NCI-H1436 (cell line): ENCODE measurements around the gene ADAMTS20.
"Not testable (repeated sequence)": the region's sequence is repeated elsewhere in the genome, so short reads cannot be mapped to it uniquely, and the experiment has no call there.

Source experiments
- DNase-seq: peaks from one replicate; lab custom pipeline; 2025; lab: John Stamatoyannopoulos, UW

The ADAMTS20 gene

GRCh38 chr12:43361031-43361710 lies 190.8 kb downstream of the ADAMTS20 start:
- no peak for DNase-seq

GRCh38 chr12:43360001-43360400 lies 192.0 kb downstream of the ADAMTS20 start:
- DNase-seq, result not testable (repeated sequence)

DNA sequence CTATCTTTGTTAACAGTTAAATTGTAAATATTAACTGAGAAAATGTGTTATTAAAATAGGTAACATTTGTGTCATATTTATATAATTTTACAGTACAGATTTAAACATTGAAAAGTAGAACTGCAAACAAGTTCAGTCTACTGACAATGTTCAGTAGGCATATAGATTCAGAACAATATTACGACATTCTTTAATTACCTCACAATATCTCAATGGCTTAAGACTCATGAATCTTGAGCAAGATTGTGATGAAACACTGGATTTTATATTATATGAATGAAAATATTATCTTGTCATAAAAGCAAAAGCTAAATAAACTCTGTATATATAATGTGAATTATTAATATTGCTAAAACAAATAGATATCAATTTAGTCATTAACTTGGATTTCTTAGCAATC lies 194.9 kb downstream of the ADAMTS20 start:
- no peak for DNase-seq

GRCh38 chr12:43352001-43352400 lies 200.0 kb downstream of the ADAMTS20 start:
- DNase-seq, result no peak

GRCh38 chr12:43349863-43350262 lies 202.1 kb downstream of the ADAMTS20 start:
- no peak for DNase-seq

DNA sequence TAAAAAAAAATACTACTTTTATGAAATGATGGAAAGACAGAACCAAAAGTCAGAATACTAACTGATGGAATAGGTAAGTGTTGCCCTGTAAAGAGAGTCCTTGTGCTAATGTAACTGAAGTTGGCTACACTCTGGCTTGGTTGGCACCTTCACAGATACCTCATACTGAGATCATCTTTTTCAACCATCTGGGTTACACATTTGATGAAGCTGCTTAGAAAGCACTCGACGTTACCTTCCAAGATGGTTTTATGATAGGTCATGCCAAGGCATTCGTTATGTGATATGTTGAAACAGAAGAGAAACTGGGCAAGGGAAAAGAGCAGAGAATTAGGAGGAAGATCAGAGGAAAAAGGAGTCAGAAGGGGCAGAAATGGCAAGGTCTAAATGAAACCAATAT lies 203.8 kb downstream of the ADAMTS20 start:
- no peak for DNase-seq

GRCh38 chr12:43347026-43347425 lies 205.0 kb downstream of the ADAMTS20 start:
- DNase-seq, result no peak

- no peak for DNase-seq
Measured at GRCh38 chr12:43345023-43345422, 207.0 kb downstream of the ADAMTS20 start.

GRCh38 chr12:43341785-43342313 lies 210.2 kb downstream of the ADAMTS20 start:
- DNase-seq, result not testable (repeated sequence)

DNA sequence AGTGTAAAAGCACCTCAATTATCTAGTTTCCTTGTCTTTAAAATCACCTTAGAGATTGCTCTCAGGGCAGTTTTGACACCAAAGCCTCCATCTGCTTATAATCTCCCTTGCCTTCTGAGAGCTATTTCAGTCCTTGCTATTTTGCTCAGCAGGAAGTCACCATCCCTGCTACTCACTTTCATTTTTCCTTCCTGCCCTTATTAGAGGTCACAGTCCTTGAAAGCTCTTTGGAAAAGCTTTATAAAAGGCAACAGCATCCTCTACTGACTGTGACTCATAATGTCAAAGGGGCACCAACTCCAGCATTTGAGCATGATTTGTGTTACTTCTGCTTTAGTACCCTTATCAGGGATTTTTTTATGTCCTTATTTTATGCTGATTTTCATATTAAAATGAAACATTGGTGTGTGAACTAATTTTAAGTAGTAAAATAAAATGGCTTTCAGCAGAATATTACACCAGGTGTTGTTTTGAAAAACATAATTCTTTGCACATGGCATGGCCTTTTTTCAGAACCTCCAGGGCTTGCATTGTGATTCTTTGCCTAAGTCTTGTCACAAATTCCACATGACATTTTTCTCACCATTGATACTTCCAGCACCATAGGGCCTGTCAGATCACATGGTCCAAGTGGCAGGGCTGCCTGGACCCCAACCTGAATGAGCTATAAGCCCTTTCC lies 213.0 kb downstream of the ADAMTS20 start:
- no peak for DNase-seq

DNA sequence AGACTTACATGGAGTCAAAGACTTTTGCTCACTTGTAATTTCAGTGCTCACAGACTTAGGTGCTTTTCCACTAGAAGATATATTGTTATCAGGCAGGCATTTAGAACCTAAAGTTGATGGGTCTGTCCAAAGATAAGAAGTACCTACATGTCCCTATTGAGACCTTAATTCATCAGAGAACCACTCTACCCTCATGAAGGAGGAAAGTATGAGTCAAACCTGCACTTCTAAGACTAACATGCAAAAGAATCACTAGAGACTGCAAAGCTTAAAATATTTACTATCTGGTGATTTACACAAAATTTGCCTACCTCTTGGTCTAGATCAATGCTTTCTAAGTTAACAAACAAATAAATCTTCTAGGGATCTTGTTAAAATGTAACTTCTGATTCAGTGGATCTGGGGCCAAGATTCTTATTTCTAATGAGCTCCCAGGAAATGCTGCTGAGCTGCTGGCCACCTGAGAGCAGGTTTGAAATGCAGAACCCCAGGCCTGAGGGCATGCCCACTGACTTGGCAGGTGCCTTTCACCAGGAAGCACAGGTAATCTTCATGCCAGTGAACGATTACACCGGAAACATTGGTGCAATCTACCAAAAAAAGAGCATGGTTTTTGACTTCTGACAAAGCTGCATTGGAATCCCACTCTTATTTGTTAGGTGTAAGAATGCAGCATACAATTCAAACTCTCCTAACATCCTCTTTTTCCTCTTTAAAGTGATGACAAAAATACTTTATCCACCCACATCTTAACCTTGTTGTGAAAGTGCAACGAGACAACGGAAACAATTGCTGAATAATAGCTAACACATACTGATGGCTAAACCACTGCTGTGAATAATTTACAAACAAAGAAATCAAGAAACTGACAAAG lies 214.2 kb downstream of the ADAMTS20 start:
- DNase-seq, result no peak

DNA sequence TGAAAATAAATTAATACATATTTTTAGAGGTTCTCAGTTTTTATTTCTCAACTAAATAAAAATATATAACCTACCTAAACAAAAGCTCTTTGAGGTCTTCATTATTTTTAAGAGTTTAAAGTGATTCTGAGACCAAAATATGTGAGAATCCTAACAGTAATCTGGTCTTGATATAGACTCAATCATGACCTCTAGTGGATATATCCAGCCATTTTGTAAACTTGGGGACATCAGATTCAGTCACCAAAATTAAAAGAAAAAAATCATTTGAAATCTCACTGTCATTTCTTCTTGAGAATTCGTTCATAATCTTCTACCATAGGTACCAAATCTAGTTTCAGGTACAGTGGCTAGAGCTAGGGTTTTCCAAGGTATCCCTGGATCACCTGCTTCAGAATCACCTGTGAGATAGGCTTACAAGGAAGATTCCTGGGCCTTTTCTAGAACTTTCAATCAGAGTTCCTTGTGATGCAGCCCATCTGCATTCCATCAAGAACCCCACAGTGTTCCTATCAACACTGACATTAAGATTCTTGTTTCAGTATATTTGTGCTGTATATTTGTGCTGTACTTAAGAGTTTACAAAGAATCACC lies 214.9 kb downstream of the ADAMTS20 start:
- no peak for DNase-seq

DNA sequence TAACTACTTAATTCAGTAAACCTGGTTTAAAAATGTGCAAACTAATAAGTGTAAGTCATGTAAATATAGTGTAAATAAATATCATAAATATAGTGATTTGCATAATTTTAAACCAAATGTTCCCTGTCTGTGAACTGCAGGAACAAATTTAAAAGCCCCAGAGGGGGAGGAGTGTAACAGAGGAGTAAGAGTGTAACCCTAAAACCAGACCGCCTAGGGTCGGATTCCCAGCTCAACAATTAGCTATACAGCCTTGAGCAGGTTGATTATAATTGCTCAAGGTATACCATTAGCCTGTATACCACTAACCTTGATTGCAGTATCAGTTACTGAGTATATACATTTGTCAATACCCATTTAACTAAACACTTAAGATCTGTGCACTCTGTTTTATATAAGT lies 218.4 kb downstream of the ADAMTS20 start:
- DNase-seq, result no peak

GRCh38 chr12:43332977-43333640 lies 218.9 kb downstream of the ADAMTS20 start:
- no peak for DNase-seq

GRCh38 chr12:43331935-43332334 lies 220.1 kb downstream of the ADAMTS20 start:
- DNase-seq, result no peak

- no peak for DNase-seq
Measured at GRCh38 chr12:43329375-43329774, 222.6 kb downstream of the ADAMTS20 start.

- no peak for DNase-seq
Measured at GRCh38 chr12:43325786-43326185, 226.2 kb downstream of the ADAMTS20 start.

GRCh38 chr12:43320281-43320680 lies 231.7 kb downstream of the ADAMTS20 start:
- no peak for DNase-seq

GRCh38 chr12:43318021-43318420 lies 234.0 kb downstream of the ADAMTS20 start:
- no peak for DNase-seq

DNA sequence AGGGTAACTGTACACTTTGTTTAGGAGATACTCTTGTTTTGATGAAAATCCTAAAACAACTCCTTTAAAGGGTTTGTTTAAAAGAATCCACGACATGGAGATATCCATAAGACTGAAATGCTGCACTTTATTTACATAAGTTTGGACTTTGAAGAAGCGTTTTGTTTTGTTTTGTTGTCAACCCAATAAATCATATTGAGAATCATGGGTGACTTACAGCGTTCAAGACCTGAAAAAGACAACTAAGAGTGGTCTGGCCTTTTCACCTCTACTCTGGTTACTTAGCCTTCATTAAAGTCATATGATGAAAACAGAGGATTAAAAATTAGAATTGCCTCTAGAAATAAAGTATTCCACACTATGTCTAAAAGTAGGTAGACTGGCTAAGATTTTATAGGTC lies 234.8 kb downstream of the ADAMTS20 start:
- no peak for DNase-seq

DNA sequence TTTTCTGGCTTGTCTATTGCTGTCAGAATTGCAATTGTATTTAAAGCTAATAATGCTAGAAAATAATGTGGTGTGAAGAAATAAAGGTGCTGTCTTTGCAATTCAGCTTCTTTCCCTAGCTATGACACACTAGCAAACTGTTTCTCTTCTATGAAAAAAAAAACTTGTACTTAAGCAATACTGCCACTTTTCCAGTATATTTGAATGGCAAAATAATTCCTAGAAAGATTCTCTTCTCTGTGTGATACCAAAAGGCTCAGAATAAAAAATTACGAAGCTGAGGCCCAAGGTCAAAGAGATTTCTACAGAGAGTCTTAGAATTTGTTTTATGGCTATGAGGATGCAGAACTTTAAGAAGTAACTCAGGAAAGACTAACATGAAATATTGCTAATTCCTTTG lies 235.5 kb downstream of the ADAMTS20 start:
- no peak for DNase-seq

GRCh38 chr12:43315961-43316360 lies 236.0 kb downstream of the ADAMTS20 start:
- no peak for DNase-seq
